Inferior parietal cortex (tissue), 1 donor: Measurements from ENCODE around the gene CBFA2T3.

ENCODE experiments used
- DNase-seq: peaks from one replicate; pipeline ENCODE4 v3.0.0-alpha.2; 2016; ENCODE audit errors: extremely low spot score

CBFA2T3 gene

GRCh38 chr16:88840600-88841215, 136.3 kb downstream of the CBFA2T3 start:
- no peak for DNase-seq

GRCh38 chr16:88839745-88840599, 137.0 kb downstream of the CBFA2T3 start:
- DNase-seq, result no peak

DNA sequence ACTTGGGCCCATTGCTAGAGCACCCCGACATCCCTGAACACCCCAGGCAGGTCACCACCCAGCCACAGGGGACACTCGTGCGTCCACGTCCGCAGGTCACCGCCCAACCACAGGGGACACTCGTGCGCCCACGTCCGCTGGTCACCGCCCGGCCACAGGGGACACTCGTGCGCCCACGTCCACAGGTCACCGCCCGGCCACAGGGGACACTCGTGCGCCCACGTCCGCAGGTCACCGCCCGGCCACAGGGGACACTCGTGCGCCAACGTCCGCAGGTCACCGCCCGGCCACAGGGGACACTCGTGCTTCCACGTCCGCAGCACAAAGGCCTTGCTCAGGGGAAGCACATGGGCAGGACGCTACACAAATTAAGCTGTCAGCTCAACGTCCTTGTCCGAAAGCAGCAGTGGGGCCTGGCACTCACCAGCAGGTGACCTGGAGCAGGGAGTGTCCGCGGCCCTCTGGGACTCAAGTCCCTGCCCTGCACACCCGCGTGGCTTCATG, 137.9 kb downstream of the CBFA2T3 start:
- DNase-seq, result no peak

- DNase-seq, result no peak
These were observed 138.4 kb downstream of the CBFA2T3 start for GRCh38 chr16:88838566-88838965.

GRCh38 chr16:88837806-88838205, 139.2 kb downstream of the CBFA2T3 start:
- no peak for DNase-seq

DNA sequence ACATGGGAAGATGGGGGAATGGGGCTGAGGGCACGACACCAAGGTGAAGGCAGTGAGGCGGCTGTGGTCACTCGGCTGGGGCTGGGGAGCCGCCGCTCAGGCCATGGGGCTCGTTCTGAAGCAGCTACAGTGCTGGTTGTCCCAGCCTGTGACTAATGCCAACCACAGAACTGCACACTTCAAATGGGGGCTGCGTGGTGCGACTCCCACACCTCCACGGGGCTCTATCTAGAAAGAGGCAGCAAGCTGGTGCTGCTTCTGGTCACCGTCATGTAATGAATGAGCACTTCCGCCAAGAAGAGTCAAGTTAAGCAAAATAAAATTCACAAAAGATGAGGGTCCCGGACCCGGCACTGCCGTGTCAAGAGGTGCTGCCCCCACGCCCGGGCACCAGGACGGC, 140.2 kb downstream of the CBFA2T3 start:
- no peak for DNase-seq

GRCh38 chr16:88835818-88836217, 141.2 kb downstream of the CBFA2T3 start:
- DNase-seq, result no peak

GRCh38 chr16:88835383-88835782, 141.6 kb downstream of the CBFA2T3 start:
- DNase-seq, result no peak

- no peak for DNase-seq
These were observed 142.3 kb downstream of the CBFA2T3 start for GRCh38 chr16:88834670-88835069.

- DNase-seq, result no peak
These were observed 143.9 kb downstream of the CBFA2T3 start for GRCh38 chr16:88833086-88833485.

DNA sequence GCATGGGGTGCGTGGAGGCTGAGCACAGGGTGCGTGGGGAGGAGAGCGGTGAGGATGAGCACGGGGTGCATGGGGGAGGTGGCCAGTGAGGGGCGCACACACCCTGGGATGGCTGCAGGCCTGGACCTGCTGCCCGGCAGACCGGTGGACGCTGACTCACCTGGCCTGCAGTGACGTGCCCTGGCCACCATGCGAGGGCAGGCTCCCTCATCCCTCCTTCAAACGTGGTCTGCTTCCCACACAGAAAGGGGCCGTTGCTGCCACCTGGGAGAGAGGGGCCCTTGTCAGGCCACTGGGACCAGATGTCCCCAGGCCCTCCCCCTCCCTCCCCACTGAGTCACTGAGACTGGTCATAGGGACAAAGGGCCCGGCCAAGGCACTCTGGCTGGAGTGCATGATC, 145.2 kb downstream of the CBFA2T3 start:
- no peak for DNase-seq

- DNase-seq, result no peak
These were observed 146.2 kb downstream of the CBFA2T3 start for GRCh38 chr16:88830783-88831182.

DNA sequence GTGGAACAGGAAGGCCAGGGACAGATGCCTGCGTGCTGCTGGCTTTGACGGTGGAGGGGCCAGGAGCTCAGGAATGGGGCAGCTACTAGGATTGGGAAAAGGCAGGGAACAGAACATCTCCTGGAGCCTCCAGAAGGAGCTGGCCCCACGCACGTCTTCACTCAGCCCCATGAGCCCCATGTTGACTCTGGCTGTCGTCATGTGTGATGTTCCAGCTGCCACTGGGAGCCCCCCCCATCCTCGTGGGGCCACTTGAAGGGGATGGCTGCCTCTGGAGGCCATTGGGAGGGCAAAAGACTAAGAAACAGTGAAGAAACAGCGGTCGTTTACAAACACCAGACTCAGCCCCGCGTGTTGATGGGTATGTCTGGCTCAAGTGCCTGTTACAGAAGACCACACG, 146.7 kb downstream of the CBFA2T3 start:
- no peak for DNase-seq

DNA sequence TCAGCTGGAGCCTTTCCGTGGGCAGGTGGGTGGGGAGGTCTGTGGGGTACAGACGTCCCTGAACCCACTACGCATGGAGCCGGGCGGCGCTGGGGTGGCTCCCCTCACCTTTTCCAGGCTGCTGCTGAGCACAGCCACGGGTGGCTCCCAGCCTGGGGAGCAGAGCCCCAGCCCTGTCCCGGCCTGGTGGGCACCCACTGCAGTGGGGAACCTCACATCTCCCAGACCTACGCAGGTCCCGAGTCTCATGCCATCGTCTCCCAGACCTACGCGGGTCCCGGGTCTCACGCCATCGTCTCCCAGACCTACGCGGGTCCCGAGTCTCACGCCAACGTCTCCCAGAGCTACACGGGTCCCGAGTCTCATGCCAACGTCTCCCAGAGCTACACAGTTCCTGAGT, 148.3 kb downstream of the CBFA2T3 start:
- DNase-seq, result no peak

DNA sequence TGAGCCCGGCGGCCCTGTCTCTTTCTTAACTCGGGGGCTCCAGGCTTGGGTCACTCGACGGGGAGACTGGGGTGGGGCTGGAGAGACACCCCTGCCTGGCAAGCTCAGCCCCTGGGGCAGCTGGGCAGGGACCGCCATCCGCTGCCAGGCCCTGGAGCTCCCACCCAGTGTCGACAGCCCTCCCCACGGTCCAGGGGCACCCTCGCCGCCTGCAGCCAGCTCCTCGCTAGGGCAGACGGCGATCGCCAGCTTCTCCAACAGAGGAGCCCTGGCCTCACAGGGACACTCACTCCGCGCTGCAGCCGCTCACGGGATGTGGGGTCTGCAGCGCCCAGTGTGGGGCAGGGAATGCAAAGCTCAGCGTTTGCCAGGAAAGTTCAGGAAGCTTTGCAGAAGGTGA, 149.3 kb downstream of the CBFA2T3 start:
- DNase-seq, result no peak

- DNase-seq, result no peak
These were observed 150.8 kb downstream of the CBFA2T3 start for GRCh38 chr16:88826070-88826840.

GRCh38 chr16:88825146-88825545, 151.9 kb downstream of the CBFA2T3 start:
- no peak for DNase-seq
